Neutrophil (primary cell): ENCODE data around the gene RNASE7.
"Not testable (repeated sequence)": the region's sequence is repeated elsewhere in the genome, so short reads cannot be mapped to it uniquely, and the experiment has no call there.

Experiments
- H3K27ac ChIP-seq: fragments of 200-600 bp; sonication (generic); 2 replicates; pipeline ENCODE4 v1.5.1; 2016; ENCODE audit warnings: mild to moderate bottlenecking, moderate library complexity
- H3K27me3 ChIP-seq: fragments of 200-600 bp; sonication (generic); 2 replicates; pipeline ENCODE4 v1.6.0; 2016; ENCODE audit warnings: mild to moderate bottlenecking
- H3K36me3 ChIP-seq: fragments of 200-600 bp; sonication (generic); 2 replicates; pipeline ENCODE4 v1.5.1; 2017
- H3K4me1 ChIP-seq, 2 experiments: fragments of 200-600 bp in 1 of 2; sonication (generic) in 1 of 2; 1 replicate in 1 of 2; 2 replicates in 1 of 2; pipeline versions ENCODE4 v1.5.1 to v1.6.1; 2013 to 2016; ENCODE audit warnings: low read depth in 1 of 2, low read length in 1 of 2, mild to moderate bottlenecking in 1 of 2, moderate library complexity in 1 of 2; ENCODE audit not compliant: control insufficient read depth in 1 of 2, insufficient read depth in 1 of 2
- H3K4me3 ChIP-seq, 2 experiments: fragments of 200-600 bp in 1 of 2; sonication (generic) in 1 of 2; 1 replicate in 1 of 2; 2 replicates in 1 of 2; pipeline ENCODE4 v1.5.1; 2013 to 2016; ENCODE audit warnings: low read depth in 1 of 2, low read length in 1 of 2, mild to moderate bottlenecking in 1 of 2, moderate library complexity in 1 of 2
- H3K9me3 ChIP-seq: fragments of 200-600 bp; sonication (generic); 2 replicates; pipeline ENCODE4 v1.5.1; 2016
- CTCF ChIP-seq: fragments of 200-600 bp; sonication (generic); IDR thresholded peaks from 2 replicates; pipeline ENCODE4 v1.5.1; 2016; ENCODE audit warnings: antibody characterized with exemption

RNASE7 gene

DNA sequence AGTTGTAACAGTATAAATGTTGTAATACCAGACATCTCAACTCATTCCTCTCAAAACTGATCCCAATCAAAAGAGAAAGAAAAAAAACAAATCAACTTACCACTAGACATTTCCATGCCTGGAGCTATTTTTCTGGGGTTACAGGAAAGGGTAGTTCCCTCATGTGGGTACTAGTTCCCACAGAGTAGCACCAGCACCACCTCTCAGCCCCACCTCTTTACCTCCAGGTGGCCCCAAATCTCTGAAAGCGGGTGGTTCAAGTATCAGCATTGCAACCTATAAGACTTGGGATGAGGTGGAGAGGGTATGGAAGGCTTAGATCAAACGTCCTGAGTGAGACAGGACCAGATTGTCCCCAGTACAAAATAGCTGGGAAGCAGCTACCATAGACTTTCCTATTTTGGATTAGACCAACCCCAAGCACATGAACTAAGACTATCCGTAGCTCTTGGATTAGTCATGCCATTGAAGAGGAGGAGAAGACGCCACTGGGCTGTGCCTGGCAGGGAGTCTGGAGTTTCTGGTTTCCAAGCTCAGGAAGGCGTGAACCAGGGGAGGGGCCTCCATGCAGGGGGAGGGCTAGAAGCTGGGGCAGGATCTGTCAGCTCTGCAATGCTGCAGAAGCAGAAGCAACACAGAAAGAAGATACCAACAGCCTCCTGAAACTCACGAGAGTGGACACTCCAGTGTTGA is 43.3 kb upstream of the RNASE7 start, which contains the start of gene SLC39A2:
TSS of gene SLC39A2 (plus strand) at position 620 of the 693 bp plus-strand sequence. CDS start 154 bp downstream, outside the sequence.
- Histone ChIP-seq H3K27ac (no peak within 1 kb of the TSS), H3K27me3 (no peaks in the 10 kb centered on the region), H3K4me3 (no peak within 1 kb of the TSS), H3K36me3 (peaks cover 41% of the 10 kb centered on the region), H3K9me3 (no peaks in the 10 kb centered on the region), H3K4me1 (no peaks in the 10 kb centered on the region)
- TF ChIP-seq CTCF: no peak

- no peaks in the 10 kb centered on the region for H3K27me3 ChIP-seq
- peaks cover 34% of the 10 kb centered on the region for H3K36me3 ChIP-seq
- no peak overlapping the region for H3K4me3 ChIP-seq
- H3K9me3 ChIP-seq: no peaks in the 10 kb centered on the region
- TF ChIP-seq CTCF: no peak
- H3K27ac ChIP-seq: no peak overlapping the region
- H3K4me1 ChIP-seq: no peaks in the 10 kb centered on the region
Observed at GRCh38 chr14:20999591-20999990, 42.6 kb upstream of the RNASE7 start.

DNA sequence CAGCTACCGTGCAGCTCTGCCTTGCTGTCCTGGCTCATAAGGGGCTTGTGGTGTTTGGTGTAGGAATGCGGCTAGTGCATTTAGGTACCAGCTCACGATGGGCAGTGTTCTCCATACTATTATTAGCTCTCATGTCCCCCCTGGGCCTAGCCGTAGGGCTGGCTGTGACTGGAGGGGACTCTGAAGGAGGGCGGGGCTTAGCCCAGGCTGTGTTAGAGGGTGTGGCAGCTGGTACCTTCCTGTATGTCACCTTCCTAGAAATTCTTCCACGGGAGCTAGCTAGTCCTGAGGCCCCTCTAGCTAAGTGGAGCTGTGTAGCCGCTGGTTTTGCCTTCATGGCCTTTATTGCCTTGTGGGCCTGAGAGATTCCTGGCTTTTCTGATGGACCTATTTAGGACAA is 40.9 kb upstream of the RNASE7 start:
- H3K4me3 ChIP-seq: no peak overlapping the region
- H3K27me3 ChIP-seq: no peaks in the 10 kb centered on the region
- no peaks in the 10 kb centered on the region for H3K4me1 ChIP-seq
- no peaks in the 10 kb centered on the region for H3K9me3 ChIP-seq
- H3K36me3 ChIP-seq: peaks cover 17% of the 10 kb centered on the region
- TF ChIP-seq CTCF: no peak
- no peak overlapping the region for H3K27ac ChIP-seq

DNA sequence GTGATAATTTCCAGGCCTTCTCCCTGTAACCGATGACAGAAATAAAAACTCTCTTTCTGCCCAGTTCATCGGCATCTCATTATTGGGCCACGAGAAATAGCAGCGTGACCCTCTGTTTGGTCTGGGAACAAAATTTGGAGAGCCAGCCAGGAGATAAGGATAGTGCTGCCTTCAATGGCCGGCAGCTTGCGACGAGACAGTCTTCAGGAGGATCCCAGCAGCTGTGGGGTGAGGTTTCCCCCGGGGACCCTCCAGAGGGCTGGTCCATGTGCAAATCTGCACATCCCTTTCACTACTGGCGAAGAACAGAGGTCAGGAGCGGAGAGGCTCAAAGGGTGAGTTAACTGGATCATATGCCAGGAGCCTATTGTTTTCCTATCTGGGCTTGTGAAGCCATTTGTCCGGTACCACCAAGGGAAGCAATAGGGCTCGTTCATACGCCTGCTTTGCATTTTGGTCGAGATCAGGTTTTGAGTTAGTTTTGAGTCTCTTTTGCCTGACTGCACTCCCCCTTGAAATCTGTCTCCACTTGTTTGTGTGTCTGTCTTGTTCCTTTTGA is 38.3 kb upstream of the RNASE7 start:
- H3K36me3 ChIP-seq: no peaks in the 10 kb centered on the region
- H3K27ac ChIP-seq: no peak overlapping the region
- H3K27me3 ChIP-seq: no peaks in the 10 kb centered on the region
- no peak for TF ChIP-seq CTCF
- no peaks in the 10 kb centered on the region for H3K4me1 ChIP-seq
- no peaks in the 10 kb centered on the region for H3K9me3 ChIP-seq
- no peak overlapping the region for H3K4me3 ChIP-seq

GRCh38 chr14:21009721-21010120 is 32.4 kb upstream of the RNASE7 start:
- H3K9me3 ChIP-seq, H3K27ac ChIP-seq, H3K4me1 ChIP-seq: not testable (repeated sequence)

GRCh38 chr14:21011136-21011535 is 31.0 kb upstream of the RNASE7 start:
- Histone ChIP-seq H3K27ac (no peak overlapping the region), H3K4me1 (peaks cover 0 to 5% of the 10 kb centered on the region in 2 experiments), H3K36me3 (no peaks in the 10 kb centered on the region), H3K27me3 (peaks cover 27% of the 10 kb centered on the region), H3K9me3 (no peaks in the 10 kb centered on the region), H3K4me3 (no peak overlapping the region)
- no peak for TF ChIP-seq CTCF

More at GRCh38 chr14:21009721-21010120, 32.4 kb upstream of the RNASE7 start:
- peaks cover 27% of the 10 kb centered on the region for H3K27me3 ChIP-seq
- not testable (repeated sequence) for H3K4me3 ChIP-seq, H3K36me3 ChIP-seq
